Ovary (tissue), 9 donors: Measurements from ENCODE around the gene LGALS7. TPM values are rescaled to one million over a fixed set of nuclear protein-coding genes. Genes with fewer than 3 reads are reported as not detected.

ENCODE experiments used
- DNase-seq, 5 donors: peaks; one replicate each; pipeline ENCODE4 v3.0.0-alpha.2; 2019 to 2020
- H3K27ac ChIP-seq, 2 donors: fragments of 200-600 bp; one replicate each; pipeline versions ENCODE4 v1.5.1 to v1.8.0; 2019 to 2022
- H3K27me3 ChIP-seq: fragments of 200-600 bp; one replicate; pipeline ENCODE4 v1.8.0; 2022
- H3K36me3 ChIP-seq: fragments of 200-600 bp; sonication (generic); one replicate; pipeline ENCODE4 v1.5.1; 2019
- H3K4me1 ChIP-seq: one replicate; pipeline ENCODE4 v1.8.1; 2013; ENCODE audit warnings: mild to moderate bottlenecking, moderate library complexity; ENCODE audit not compliant: insufficient read depth
- H3K4me3 ChIP-seq: fragments of 200-600 bp; sonication (generic); one replicate; pipeline ENCODE4 v1.5.1; 2017
- H3K9me3 ChIP-seq, 2 donors: fragments of 200-600 bp in 1 of 2; sonication (generic) in 1 of 2; one replicate each; pipeline versions ENCODE4 v1.5.1 to v1.8.1; 2013 to 2019; ENCODE audit warnings: mild to moderate bottlenecking in 1 of 2, moderate library complexity in 1 of 2
- EP300 ChIP-seq: sonication (generic); formaldehyde crosslinking; IDR thresholded peaks from one replicate; pipeline ENCODE4 v1.6.1; 2017; ENCODE audit warnings: antibody characterized with exemption
- POLR2A ChIP-seq: fragments of 450-650 bp; IDR thresholded peaks from one replicate; pipeline ENCODE4 v1.6.1; 2017; ENCODE audit warnings: antibody characterized with exemption, mild to moderate bottlenecking, moderate library complexity
- WGBS, 3 donors: extraction: QIAGEN DNeasy Blood & Tissue Kit in 1 of 3; methylation state at CpG; one replicate each; pipeline versions ENCODE4 v1.1.5 to v1.1.7; 2013 to 2017; 5-methylcytosine and 5-hydroxymethylcytosine counted together
- intact Hi-C, 4 donors: fragments of 100-400 bp; cut with DNase I; formaldehyde crosslinking; loops; one replicate each; pipeline versions ENCODE4 v1.11.0 to v1.15.1; 2022 to 2023
- polyA plus RNA-seq, 2 donors: library from polyadenylated mRNA; stranded (reverse); fragments of 200-250 nt in 1 of 2; fragments of 350-450 nt in 1 of 2; fragmentation: Illumina TruSeq in 1 of 2; extraction: RNeasy Lipid Tissue Mini Kit (QIAGEN cat#74804) in 1 of 2; gene quantifications; one replicate each; pipeline ENCODE4 v1.2.3, GENCODE V29; 2013 to 2014
- total RNA-seq, 7 donors: library from RNA; depleted of rRNA in 2 of 7; stranded (reverse); fragments of >200 nt in 2 of 7; fragmentation: NEBNext Ultra II Directional in 3 of 7; extraction: Animal tissue kit (Norgen Biotek cat#: 25700) in 3 of 7; gene quantifications; one replicate each; pipeline versions ENCODE4 v1.1.0 to v1.2.4, GENCODE V29; 2016 to 2023
- TF ChIP-seq, protein P1 (sequence below), 3 donors: fragments of 450-650 bp in 2 of 3; fragments of 200-600 bp in 1 of 3; IDR thresholded peaks; one replicate each; pipeline versions ENCODE4 v1.5.1 to v1.8.0; 2016 to 2022; ENCODE audit warnings: antibody characterized with exemption in 3 of 3, mild to moderate bottlenecking in 1 of 3
- donor health status: DM: no; HTN: no; CAD: no; lungs with moderate emphysema.
- donor health status: DM: no; HTN: no; CAD: no.
- donor health status: Bipolar disorder and iron deficiency.
- donor health status: DM: yes; HTN: yes; CAD: no.
- donor health status: DM: no; HTN: no; CAD: no.
- donor health status: DM: yes; HTN: yes; CAD: no.

Gene LGALS7
- total and polyA plus RNA-seq, 9 donors, result 0.69 to 0.84 (median 0.79) TPM; not detected in 6

DNA sequence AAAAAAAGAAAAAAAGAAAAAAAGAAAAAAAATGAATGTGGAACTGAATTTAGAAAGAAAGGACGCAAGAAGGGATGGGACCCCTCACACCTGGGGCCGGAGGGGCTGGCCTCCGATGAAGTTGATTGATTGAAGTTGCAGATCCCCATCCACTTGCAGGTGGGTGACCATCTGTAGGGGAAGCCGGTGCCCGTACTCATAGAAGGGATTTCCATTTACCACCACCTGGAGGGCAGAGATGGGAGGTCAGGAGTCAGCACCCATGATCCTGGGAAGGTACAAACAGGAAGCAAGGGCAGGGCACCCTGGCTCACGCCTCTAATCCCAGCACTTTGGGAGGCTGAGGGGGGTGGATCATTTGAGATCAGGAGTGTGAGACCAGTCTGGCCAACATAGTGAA is 33.1 kb upstream of the LGALS7 start:
- Histone ChIP-seq H3K36me3 (no peaks in the 10 kb centered on the region), H3K4me1 (no peaks in the 10 kb centered on the region), H3K27me3 (no peaks in the 10 kb centered on the region), H3K9me3 (no peaks in the 10 kb centered on the region), H3K4me3 (no peak overlapping the region), H3K27ac (no peak overlapping the region)
- no peak for DNase-seq
- TF ChIP-seq, protein P1, sequence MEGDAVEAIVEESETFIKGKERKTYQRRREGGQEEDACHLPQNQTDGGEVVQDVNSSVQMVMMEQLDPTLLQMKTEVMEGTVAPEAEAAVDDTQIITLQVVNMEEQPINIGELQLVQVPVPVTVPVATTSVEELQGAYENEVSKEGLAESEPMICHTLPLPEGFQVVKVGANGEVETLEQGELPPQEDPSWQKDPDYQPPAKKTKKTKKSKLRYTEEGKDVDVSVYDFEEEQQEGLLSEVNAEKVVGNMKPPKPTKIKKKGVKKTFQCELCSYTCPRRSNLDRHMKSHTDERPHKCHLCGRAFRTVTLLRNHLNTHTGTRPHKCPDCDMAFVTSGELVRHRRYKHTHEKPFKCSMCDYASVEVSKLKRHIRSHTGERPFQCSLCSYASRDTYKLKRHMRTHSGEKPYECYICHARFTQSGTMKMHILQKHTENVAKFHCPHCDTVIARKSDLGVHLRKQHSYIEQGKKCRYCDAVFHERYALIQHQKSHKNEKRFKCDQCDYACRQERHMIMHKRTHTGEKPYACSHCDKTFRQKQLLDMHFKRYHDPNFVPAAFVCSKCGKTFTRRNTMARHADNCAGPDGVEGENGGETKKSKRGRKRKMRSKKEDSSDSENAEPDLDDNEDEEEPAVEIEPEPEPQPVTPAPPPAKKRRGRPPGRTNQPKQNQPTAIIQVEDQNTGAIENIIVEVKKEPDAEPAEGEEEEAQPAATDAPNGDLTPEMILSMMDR (IDR thresholded peaks at IDR 0.05), result no peak
- TF ChIP-seq EP300, result no peak
- TF ChIP-seq POLR2A, result no peak
- intact Hi-C loops, result no loop called here
- 92 to 95% (median 94%) methylated on average over 6 of the region's 6 CpGs for WGBS, 3 donors

DNA sequence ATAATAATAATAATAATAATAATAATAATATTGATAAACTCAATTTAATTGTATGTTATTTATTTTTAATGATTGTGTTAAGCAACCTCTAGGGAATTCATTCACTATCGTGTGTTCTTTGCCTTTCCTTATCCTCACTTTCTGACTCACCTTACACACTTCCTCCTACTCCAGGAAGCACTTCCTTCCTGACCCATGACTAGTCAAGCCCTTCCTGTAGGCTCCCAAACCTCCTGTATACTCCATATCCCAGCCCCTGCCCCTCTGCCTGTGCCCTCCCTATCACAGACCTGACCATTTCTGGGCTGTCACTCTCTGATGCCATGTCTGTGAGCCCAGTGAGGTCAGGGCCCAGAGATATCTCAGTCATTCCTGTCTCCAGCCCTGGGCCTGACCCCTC is 31.9 kb upstream of the LGALS7 start:
- 74 to 76% (median 75%) methylated on average over 1 of the region's 1 CpG for WGBS, 3 donors
- H3K36me3 ChIP-seq, result no peaks in the 10 kb centered on the region
- no peak for DNase-seq

DNA sequence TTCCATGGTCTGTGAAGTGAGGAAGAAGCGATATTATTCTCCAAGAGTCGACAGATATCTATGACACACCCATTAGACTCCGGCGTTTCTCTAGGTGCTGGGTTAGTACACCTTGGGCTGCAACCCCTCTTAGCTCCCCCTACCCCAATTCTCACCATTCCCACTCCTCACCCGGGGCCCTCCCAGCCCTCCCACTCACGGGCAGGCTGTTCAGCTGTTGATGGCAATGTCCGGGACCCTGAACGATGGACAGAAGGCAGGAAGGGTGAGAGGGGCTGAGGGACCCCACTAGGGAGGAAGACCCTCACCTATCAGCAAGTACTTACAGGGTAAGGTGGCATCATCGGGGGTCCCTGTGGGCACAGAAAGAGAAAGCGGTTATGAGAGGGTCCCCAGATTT is 30.2 kb upstream of the LGALS7 start:
- H3K36me3 ChIP-seq, result no peaks in the 10 kb centered on the region
- WGBS, 3 donors, result 81 to 85% (median 82%) methylated on average over 10 of the region's 10 CpGs
- intact Hi-C loops, result no loop called here

More for the DNA sequence above, 31.9 kb upstream of the LGALS7 start:
- intact Hi-C loops, result no loop called here
- TF ChIP-seq POLR2A (no peak), EP300 (no peak)
- TF ChIP-seq, protein P1 (IDR thresholded peaks at IDR 0.05), result no peak
- Histone ChIP-seq H3K27ac (no peak overlapping the region), H3K27me3 (no peaks in the 10 kb centered on the region), H3K4me3 (no peak overlapping the region), H3K4me1 (no peaks in the 10 kb centered on the region), H3K9me3 (no peaks in the 10 kb centered on the region)

DNA sequence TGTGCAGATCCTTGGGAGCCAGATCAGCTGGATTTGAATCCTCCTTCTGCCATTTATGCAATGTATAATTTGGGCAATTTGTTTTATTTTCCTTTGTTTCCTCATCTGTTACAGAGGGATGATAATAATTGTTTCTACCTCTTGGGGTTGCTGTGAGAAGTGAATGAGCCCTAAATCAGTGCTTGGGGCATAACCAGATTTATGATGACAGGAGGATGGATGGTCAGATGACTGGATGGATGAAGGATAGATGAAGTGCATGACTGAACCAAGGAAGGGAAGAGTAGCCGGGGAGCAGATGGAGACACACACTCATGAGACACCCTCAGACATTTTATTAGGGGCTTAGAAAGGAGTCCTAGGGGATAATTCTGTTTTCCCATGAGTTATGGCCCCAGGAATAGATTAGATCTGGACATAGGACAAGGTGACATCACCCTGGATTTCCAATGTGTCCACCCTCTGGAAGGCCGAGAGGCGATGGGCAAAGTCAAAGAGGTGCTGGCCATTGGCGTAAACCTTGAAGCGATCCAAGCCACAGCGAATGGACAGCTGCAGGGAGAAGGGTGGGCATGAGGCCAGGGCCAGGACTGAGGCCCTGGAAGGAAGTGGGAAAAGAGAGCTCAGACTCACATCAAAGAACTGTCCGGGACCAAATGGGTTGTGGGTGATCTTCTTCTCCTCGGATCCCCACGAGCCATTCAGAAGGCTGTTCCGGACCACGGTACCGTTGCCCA is 28.2 kb upstream of the LGALS7 start:
- no peak for DNase-seq
- Histone ChIP-seq H3K4me3 (no peak overlapping the region), H3K36me3 (no peaks in the 10 kb centered on the region), H3K27ac (no peak overlapping the region), H3K27me3 (no peaks in the 10 kb centered on the region), H3K4me1 (no peaks in the 10 kb centered on the region), H3K9me3 (no peaks in the 10 kb centered on the region)
- 87 to 90% (median 89%) methylated on average over 12 of the region's 12 CpGs for WGBS, 3 donors
- TF ChIP-seq POLR2A (no peak), EP300 (no peak)
- TF ChIP-seq, protein P1 (IDR thresholded peaks at IDR 0.05), result no peak
- intact Hi-C loops, result no loop called here

More for the DNA sequence above, 30.2 kb upstream of the LGALS7 start:
- Histone ChIP-seq H3K4me3 (no peak overlapping the region), H3K9me3 (no peaks in the 10 kb centered on the region), H3K27ac (no peak overlapping the region), H3K27me3 (no peaks in the 10 kb centered on the region), H3K4me1 (no peaks in the 10 kb centered on the region)
- TF ChIP-seq, protein P1 (IDR thresholded peaks at IDR 0.05), result no peak
- TF ChIP-seq EP300, result no peak
- TF ChIP-seq POLR2A, result no peak
- DNase-seq, result no peak
